Ovary (tissue), 9 donors: Measurements from ENCODE around the gene KIF26B. TPM values are rescaled to one million over a fixed set of nuclear protein-coding genes. Genes with fewer than 3 reads are reported as not detected.

Source experiments
- DNase-seq, 5 donors: peaks; one replicate each; pipeline ENCODE4 v3.0.0-alpha.2; 2019 to 2020
- H3K27ac ChIP-seq, 2 donors: fragments of 200-600 bp; one replicate each; pipeline versions ENCODE4 v1.5.1 to v1.8.0; 2019 to 2022
- H3K27me3 ChIP-seq: fragments of 200-600 bp; one replicate; pipeline ENCODE4 v1.8.0; 2022
- H3K36me3 ChIP-seq: fragments of 200-600 bp; sonication (generic); one replicate; pipeline ENCODE4 v1.5.1; 2019
- H3K4me1 ChIP-seq: one replicate; pipeline ENCODE4 v1.8.1; 2013; ENCODE audit warnings: mild to moderate bottlenecking, moderate library complexity; ENCODE audit not compliant: insufficient read depth
- H3K4me3 ChIP-seq: fragments of 200-600 bp; sonication (generic); one replicate; pipeline ENCODE4 v1.5.1; 2017
- H3K9me3 ChIP-seq, 2 donors: fragments of 200-600 bp in 1 of 2; sonication (generic) in 1 of 2; one replicate each; pipeline versions ENCODE4 v1.5.1 to v1.8.1; 2013 to 2019; ENCODE audit warnings: mild to moderate bottlenecking in 1 of 2, moderate library complexity in 1 of 2
- CTCF ChIP-seq, 3 donors: fragments of 450-650 bp in 2 of 3; fragments of 200-600 bp in 1 of 3; IDR thresholded peaks; one replicate each; pipeline versions ENCODE4 v1.5.1 to v1.8.0; 2016 to 2022; ENCODE audit warnings: antibody characterized with exemption in 3 of 3, mild to moderate bottlenecking in 1 of 3
- EP300 ChIP-seq: sonication (generic); formaldehyde crosslinking; IDR thresholded peaks from one replicate; pipeline ENCODE4 v1.6.1; 2017; ENCODE audit warnings: antibody characterized with exemption
- POLR2A ChIP-seq: fragments of 450-650 bp; IDR thresholded peaks from one replicate; pipeline ENCODE4 v1.6.1; 2017; ENCODE audit warnings: antibody characterized with exemption, mild to moderate bottlenecking, moderate library complexity
- WGBS, 3 donors: extraction: QIAGEN DNeasy Blood & Tissue Kit in 1 of 3; methylation state at CpG; one replicate each; pipeline versions ENCODE4 v1.1.5 to v1.1.7; 2013 to 2017; 5-methylcytosine and 5-hydroxymethylcytosine counted together
- intact Hi-C, 4 donors: fragments of 100-400 bp; cut with DNase I; formaldehyde crosslinking; loops; one replicate each; pipeline versions ENCODE4 v1.11.0 to v1.15.1; 2022 to 2023
- polyA plus RNA-seq, 2 donors: library from polyadenylated mRNA; stranded (reverse); fragments of 200-250 nt in 1 of 2; fragments of 350-450 nt in 1 of 2; fragmentation: Illumina TruSeq in 1 of 2; extraction: RNeasy Lipid Tissue Mini Kit (QIAGEN cat#74804) in 1 of 2; gene quantifications; one replicate each; pipeline ENCODE4 v1.2.3, GENCODE V29; 2013 to 2014
- total RNA-seq, 7 donors: library from RNA; depleted of rRNA in 2 of 7; stranded (reverse); fragments of >200 nt in 2 of 7; fragmentation: NEBNext Ultra II Directional in 3 of 7; extraction: Animal tissue kit (Norgen Biotek cat#: 25700) in 3 of 7; gene quantifications; one replicate each; pipeline versions ENCODE4 v1.1.0 to v1.2.4, GENCODE V29; 2016 to 2023
- donor health status: DM: no; HTN: no; CAD: no; lungs with moderate emphysema.
- donor health status: DM: no; HTN: no; CAD: no.
- donor health status: Bipolar disorder and iron deficiency.
- donor health status: DM: yes; HTN: yes; CAD: no.
- donor health status: DM: no; HTN: no; CAD: no.
- donor health status: DM: yes; HTN: yes; CAD: no.

The KIF26B gene
- total and polyA plus RNA-seq, 9 donors = 0.28 to 4.0 (median 0.54) TPM

DNA sequence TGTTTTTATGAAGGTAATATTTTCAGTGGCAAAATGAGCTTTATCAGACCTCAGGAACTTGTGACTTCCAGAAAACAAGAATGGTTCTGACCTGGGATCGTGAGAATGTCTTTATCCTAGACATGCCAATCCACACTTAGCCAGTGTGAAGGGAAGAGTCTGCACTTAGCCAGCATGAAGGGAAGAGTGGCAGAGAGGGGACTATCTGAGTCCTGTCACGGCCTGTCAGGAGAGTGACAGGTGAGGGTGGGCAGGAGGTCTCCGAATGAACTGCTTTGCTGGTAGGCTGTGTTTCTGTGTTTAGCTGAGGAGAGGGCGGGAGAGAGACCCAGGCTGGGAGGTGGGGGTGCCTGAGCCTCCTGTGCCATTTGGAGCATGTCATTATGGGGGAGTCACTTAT is 173.1 kb downstream of the KIF26B start:
- intact Hi-C loops = no loop called here
- H3K4me1 ChIP-seq = no peaks in the 10 kb centered on the region
- H3K27me3 ChIP-seq = no peaks in the 10 kb centered on the region
- 84 to 90% (median 86%) methylated on average over 4 of the region's 4 CpGs for WGBS, 3 donors
- DNase-seq = no peak
- H3K27ac ChIP-seq = no peak overlapping the region
- H3K9me3 ChIP-seq = no peaks in the 10 kb centered on the region
- no peak for TF ChIP-seq POLR2A
- TF ChIP-seq EP300 = no peak
- no peak for TF ChIP-seq CTCF (IDR thresholded peaks at IDR 0.05)
- H3K36me3 ChIP-seq = no peaks in the 10 kb centered on the region
- no peak overlapping the region for H3K4me3 ChIP-seq

GRCh38 chr1:245330951-245331350 is 176.2 kb downstream of the KIF26B start:
- H3K36me3 ChIP-seq = no peaks in the 10 kb centered on the region
- no peak overlapping the region for H3K27ac ChIP-seq
- no peaks in the 10 kb centered on the region for H3K4me1 ChIP-seq
- no peaks in the 10 kb centered on the region for H3K27me3 ChIP-seq
- 92 to 94% (median 94%) methylated on average over 26 of the region's 26 CpGs for WGBS, 3 donors
- no peak for TF ChIP-seq CTCF (IDR thresholded peaks at IDR 0.05)
- no peak for TF ChIP-seq EP300
- no peak for TF ChIP-seq POLR2A
- intact Hi-C loops = no loop called here
- no peak overlapping the region for H3K4me3 ChIP-seq
- no peak for DNase-seq
- H3K9me3 ChIP-seq = no peaks in the 10 kb centered on the region

- Histone ChIP-seq H3K36me3 (no peaks in the 10 kb centered on the region), H3K9me3 (no peaks in the 10 kb centered on the region), H3K4me3 (no peak overlapping the region), H3K27ac (no peak overlapping the region), H3K4me1 (no peaks in the 10 kb centered on the region), H3K27me3 (no peaks in the 10 kb centered on the region)
- TF ChIP-seq POLR2A = no peak
- no peak for TF ChIP-seq EP300
- no peak for TF ChIP-seq CTCF (IDR thresholded peaks at IDR 0.05)
- intact Hi-C loops = no loop called here
- DNase-seq = no peak
- WGBS, 3 donors = 94 to 96% (median 95%) methylated on average over 6 of the region's 6 CpGs
These were observed 177.3 kb downstream of the KIF26B start for GRCh38 chr1:245332085-245332484.

DNA sequence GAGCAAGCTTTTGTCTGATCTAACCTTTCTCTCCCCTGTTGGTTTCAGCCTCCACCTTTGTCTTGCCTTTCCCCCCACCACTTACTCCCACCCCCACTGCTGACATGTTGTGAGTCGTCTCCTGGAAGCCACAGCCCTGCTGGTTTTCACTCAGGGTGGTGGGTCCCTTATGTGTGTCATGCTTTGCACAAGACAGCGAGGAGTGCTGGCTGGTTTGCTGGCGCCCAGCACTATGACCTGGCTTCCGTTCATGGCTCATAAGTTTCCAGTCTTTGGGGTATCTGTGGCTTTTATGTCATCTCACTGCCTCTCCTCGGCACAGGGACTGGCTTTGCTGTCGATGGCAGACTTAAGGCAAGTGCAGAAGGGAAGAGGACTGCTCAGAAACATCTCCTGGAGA is 177.7 kb downstream of the KIF26B start:
- Histone ChIP-seq H3K4me1 (no peaks in the 10 kb centered on the region), H3K27ac (no peak overlapping the region), H3K27me3 (no peaks in the 10 kb centered on the region), H3K9me3 (no peaks in the 10 kb centered on the region), H3K4me3 (no peak overlapping the region), H3K36me3 (no peaks in the 10 kb centered on the region)
- WGBS, 3 donors = 82 to 85% (median 82%) methylated on average over 6 of the region's 6 CpGs
- TF ChIP-seq CTCF (IDR thresholded peaks at IDR 0.05) (no peak), POLR2A (no peak), EP300 (no peak)
- no peak for DNase-seq
- intact Hi-C loops = no loop called here

DNA sequence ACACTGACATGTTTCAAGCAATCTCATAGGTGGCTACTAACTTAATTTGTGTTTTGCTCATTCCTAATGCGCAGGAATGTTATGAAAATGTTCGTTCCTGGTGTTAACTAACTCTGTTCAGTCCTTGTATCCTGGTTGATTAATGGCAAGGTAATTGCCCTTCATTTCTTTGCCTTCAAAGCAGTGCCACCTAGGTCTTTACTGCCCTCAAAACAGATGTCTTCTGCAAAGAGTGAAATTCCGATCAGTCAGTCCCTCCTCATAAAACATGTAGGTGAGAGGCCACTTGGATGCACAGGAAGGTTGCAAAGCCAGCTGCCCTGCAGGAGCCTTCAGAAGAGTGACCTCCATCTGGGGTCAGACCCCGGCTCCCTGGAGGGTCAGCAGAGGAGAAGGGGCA is 179.4 kb downstream of the KIF26B start:
- no peak overlapping the region for H3K27ac ChIP-seq
- no peak for DNase-seq
- no peaks in the 10 kb centered on the region for H3K4me1 ChIP-seq
- TF ChIP-seq POLR2A (no peak), CTCF (IDR thresholded peaks at IDR 0.05) (no peak), EP300 (no peak)
- 79 to 89% (median 88%) methylated on average over 4 of the region's 4 CpGs for WGBS, 3 donors
- H3K9me3 ChIP-seq = no peaks in the 10 kb centered on the region
- no peaks in the 10 kb centered on the region for H3K36me3 ChIP-seq
- H3K4me3 ChIP-seq = no peak overlapping the region
- no peaks in the 10 kb centered on the region for H3K27me3 ChIP-seq
- intact Hi-C loops = no loop called here
